ENCODE data around the gene PDXDC1. TPM values are rescaled to one million over a fixed set of nuclear protein-coding genes. Genes with fewer than 3 reads are reported as not detected.

Gene PDXDC1
- total RNA-seq, 3 donors from 2014 or later (not counting 1 experiment from before 2014, with no cell fraction given), result 72.7 to 88.2 (median 75.1) TPM

GRCh38 chr16:15032547-15033308 is 57.9 kb downstream of the PDXDC1 start:
- H3K4me3 Mint-ChIP-seq, result no peak overlapping the region

GRCh38 chr16:15033309-15033707 is 58.5 kb downstream of the PDXDC1 start:
- peaks cover 70% of the 10 kb centered on the region for H3K36me3 ChIP-seq (ENCODE audit: control insufficient read depth, insufficient read depth, low read length)
- Mint-ChIP-seq H3K9me3 (no peaks in the 10 kb centered on the region), H3K36me3 (peaks cover 4% of the 10 kb centered on the region), H3K27me3 (ENCODE audit: low read depth in 2 of 2) (no peaks in the 10 kb centered on the region), H3K4me1 (peaks cover 15 to 18% of the 10 kb centered on the region in 2 donors), H3K27ac (no peak overlapping the region), H3K4me3 (no peak overlapping the region)
- ATAC-seq (no peak), DNase-seq (no peak)
- no peak for TF ChIP-seq CTCF (IDR thresholded peaks at IDR 0.05)
- WGBS (ENCODE audit: insufficient coverage), result 91% methylated on average over 14 of the region's 14 CpGs
- no peak overlapping the region for H3K4me3 ChIP-seq (ENCODE audit: low read length)
- no peak overlapping the region for H3K27ac ChIP-seq (ENCODE audit: low read length)
- intact Hi-C loops (cut with micrococcal nuclease), result no loop called here
- peaks cover 22% of the 10 kb centered on the region for H3K4me1 ChIP-seq (ENCODE audit: control insufficient read depth, insufficient read depth, low read length)
- H3K9me3 ChIP-seq (ENCODE audit: control insufficient read depth, insufficient read depth, low read length), result no peaks in the 10 kb centered on the region
- no peaks in the 10 kb centered on the region for H3K27me3 ChIP-seq (ENCODE audit: control insufficient read depth, insufficient read depth, low read length)

More at GRCh38 chr16:15032547-15033308, 57.9 kb downstream of the PDXDC1 start:
- Histone ChIP-seq H3K4me3 (ENCODE audit: low read length) (no peak overlapping the region), H3K27ac (ENCODE audit: low read length) (no peak overlapping the region), H3K27me3 (ENCODE audit: control insufficient read depth, insufficient read depth, low read length) (no peaks in the 10 kb centered on the region), H3K36me3 (ENCODE audit: control insufficient read depth, insufficient read depth, low read length) (peaks cover 65% of the 10 kb centered on the region), H3K9me3 (ENCODE audit: control insufficient read depth, insufficient read depth, low read length) (no peaks in the 10 kb centered on the region), H3K4me1 (ENCODE audit: control insufficient read depth, insufficient read depth, low read length) (peaks cover 22% of the 10 kb centered on the region)
- intact Hi-C loops (cut with micrococcal nuclease), result no loop called here
- Mint-ChIP-seq H3K9me3 (no peaks in the 10 kb centered on the region), H3K4me1 (peaks cover 15 to 21% of the 10 kb centered on the region in 2 donors), H3K27me3 (ENCODE audit: low read depth in 2 of 2) (no peaks in the 10 kb centered on the region), H3K27ac (no peak overlapping the region), H3K36me3 (peaks cover 7% of the 10 kb centered on the region)
- DNase-seq (peak in 1 of 2 donors; percentile 59), ATAC-seq (no peak)
- no peak for TF ChIP-seq CTCF (IDR thresholded peaks at IDR 0.05)
- WGBS (ENCODE audit: insufficient coverage), result 86% methylated on average over 13 of the region's 13 CpGs

GRCh38 chr16:15034266-15035162 is 59.7 kb downstream of the PDXDC1 start:
- Histone ChIP-seq H3K27me3 (ENCODE audit: control insufficient read depth, insufficient read depth, low read length) (no peaks in the 10 kb centered on the region), H3K36me3 (ENCODE audit: control insufficient read depth, insufficient read depth, low read length) (peaks cover 72% of the 10 kb centered on the region), H3K27ac (ENCODE audit: low read length) (no peak overlapping the region), H3K9me3 (ENCODE audit: control insufficient read depth, insufficient read depth, low read length) (no peaks in the 10 kb centered on the region), H3K4me1 (ENCODE audit: control insufficient read depth, insufficient read depth, low read length) (peaks cover 22% of the 10 kb centered on the region), H3K4me3 (ENCODE audit: low read length) (no peak overlapping the region)
- H3K36me3 Mint-ChIP-seq, result no peaks in the 10 kb centered on the region
- no peak overlapping the region for H3K4me3 Mint-ChIP-seq
- peaks cover 14 to 15% of the 10 kb centered on the region in 2 donors for H3K4me1 Mint-ChIP-seq
- H3K9me3 Mint-ChIP-seq, result no peaks in the 10 kb centered on the region
- intact Hi-C loops (cut with micrococcal nuclease), result no loop called here
- TF ChIP-seq CTCF (IDR thresholded peaks at IDR 0.05), result no peak
- WGBS (ENCODE audit: insufficient coverage), result 94% methylated on average over 23 of the region's 23 CpGs
- no peaks in the 10 kb centered on the region for H3K27me3 Mint-ChIP-seq (ENCODE audit: low read depth in 2 of 2)
- ATAC-seq (no peak), DNase-seq (no peak)
- H3K27ac Mint-ChIP-seq, result no peak overlapping the region

All from natural killer cell (primary cell).